AG10803 (cell line): ENCODE measurements around the gene MFSD2A.

ENCODE experiments used
- DNase-seq: peaks from one replicate; pipeline ENCODE4 v3.0.0; 2010; ENCODE audit warnings: low read depth
- H3K4me3 ChIP-seq: 2 replicates; pipeline ENCODE4 v1.5.1; 2011; ENCODE audit warnings: mild to moderate bottlenecking, low read length, control low read depth
- CTCF ChIP-seq: conservative IDR thresholded peaks from 2 replicates; pipeline ENCODE4 v1.5.1; 2011; ENCODE audit warnings: mild to moderate bottlenecking, low read length, control low read depth, inconsistent platforms

MFSD2A gene

GRCh38 chr1:39917825-39918224, 37.1 kb upstream of the MFSD2A start:
- H3K4me3 ChIP-seq: no peak overlapping the region
- DNase-seq: peak; percentile 13
- peak; percentile 27; the same call in 1 of the 2 replicates for TF ChIP-seq CTCF

GRCh38 chr1:39919545-39919944, 35.4 kb upstream of the MFSD2A start:
- peak; percentile 53 for DNase-seq
- no peak overlapping the region for H3K4me3 ChIP-seq
- peak; percentile 69 for TF ChIP-seq CTCF

GRCh38 chr1:39922251-39922688, 32.7 kb upstream of the MFSD2A start:
- DNase-seq: peak; percentile 4
- no peak for TF ChIP-seq CTCF
- no peak overlapping the region for H3K4me3 ChIP-seq

- peak; percentile 39 for DNase-seq
Measured at GRCh38 chr1:39925721-39926342, 29.1 kb upstream of the MFSD2A start.

DNA sequence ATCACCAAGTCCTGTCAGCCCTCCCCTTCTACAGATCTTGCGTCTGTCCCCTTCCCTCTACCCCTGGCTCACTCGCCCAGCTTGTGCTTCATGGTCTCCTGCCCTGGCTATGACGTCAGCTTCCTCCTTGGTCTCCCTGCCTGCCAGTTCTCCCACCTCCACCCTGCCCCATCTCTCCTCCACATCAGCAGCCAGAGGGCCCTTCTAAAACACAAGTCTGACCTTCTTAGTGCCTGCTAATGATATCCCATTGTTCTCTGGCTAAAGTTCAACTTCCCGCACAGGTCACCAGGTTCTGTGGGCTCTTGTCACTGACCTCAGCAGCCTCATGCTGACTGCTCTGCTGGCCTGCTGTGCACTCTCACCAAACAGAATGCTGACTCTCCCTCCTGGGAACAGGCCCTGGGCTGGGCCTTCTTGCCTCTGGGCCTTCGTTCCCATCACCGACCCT, 28.6 kb upstream of the MFSD2A start:
- peak; percentile 1 for DNase-seq
- no peak for TF ChIP-seq CTCF

More at GRCh38 chr1:39925721-39926342, 29.1 kb upstream of the MFSD2A start:
- TF ChIP-seq CTCF: no peak
- H3K4me3 ChIP-seq: no peak overlapping the region

GRCh38 chr1:39926820-39927219, 28.1 kb upstream of the MFSD2A start:
- TF ChIP-seq CTCF: no peak
- no peak overlapping the region for H3K4me3 ChIP-seq
- no peak for DNase-seq

More for the DNA sequence above, 28.6 kb upstream of the MFSD2A start:
- no peak overlapping the region for H3K4me3 ChIP-seq

- no peak overlapping the region for H3K4me3 ChIP-seq
- peak; percentile 17 for DNase-seq
- TF ChIP-seq CTCF: no peak
Measured at GRCh38 chr1:39927538-39927937, 27.4 kb upstream of the MFSD2A start.
